Sciatic nerve (tissue), 2 donors: ENCODE measurements around the gene RPUSD1. TPM values are rescaled to one million over a fixed set of nuclear protein-coding genes. Genes with fewer than 3 reads are reported as not detected.
"Not testable (repeated sequence)": the region's sequence is repeated elsewhere in the genome, so short reads cannot be mapped to it uniquely, and the experiment has no call there.

Experiments used
- ATAC-seq: fragments of 200-7000 bp; cut with Tn5 transposase; one replicate; pipeline ENCODE4 v1.9.1; 2020; ENCODE audit warnings: mild to moderate bottlenecking, moderate library complexity
- DNase-seq: peaks from one replicate; pipeline ENCODE4 v3.0.0-alpha.2; 2020; ENCODE audit warnings: low spot score
- intact Hi-C: fragments of 100-400 bp; cut with DNase I; formaldehyde crosslinking; loops from one replicate; pipeline ENCODE4 v1.14.2; 2022
- total RNA-seq: library from RNA; stranded (reverse); fragmentation: NEBNext Ultra II Directional; extraction: Animal tissue kit (Norgen Biotek cat#: 25700); gene quantifications from one replicate; pipeline ENCODE4 v1.2.1, GENCODE V29; 2021
- donor health status: DM: no; HTN: no; CAD: no.
- donor health status: DM: no; HTN: no; CAD: no.

RPUSD1 gene
- total RNA-seq, 1 donor from 2014 or later, result 11.4 TPM

DNA sequence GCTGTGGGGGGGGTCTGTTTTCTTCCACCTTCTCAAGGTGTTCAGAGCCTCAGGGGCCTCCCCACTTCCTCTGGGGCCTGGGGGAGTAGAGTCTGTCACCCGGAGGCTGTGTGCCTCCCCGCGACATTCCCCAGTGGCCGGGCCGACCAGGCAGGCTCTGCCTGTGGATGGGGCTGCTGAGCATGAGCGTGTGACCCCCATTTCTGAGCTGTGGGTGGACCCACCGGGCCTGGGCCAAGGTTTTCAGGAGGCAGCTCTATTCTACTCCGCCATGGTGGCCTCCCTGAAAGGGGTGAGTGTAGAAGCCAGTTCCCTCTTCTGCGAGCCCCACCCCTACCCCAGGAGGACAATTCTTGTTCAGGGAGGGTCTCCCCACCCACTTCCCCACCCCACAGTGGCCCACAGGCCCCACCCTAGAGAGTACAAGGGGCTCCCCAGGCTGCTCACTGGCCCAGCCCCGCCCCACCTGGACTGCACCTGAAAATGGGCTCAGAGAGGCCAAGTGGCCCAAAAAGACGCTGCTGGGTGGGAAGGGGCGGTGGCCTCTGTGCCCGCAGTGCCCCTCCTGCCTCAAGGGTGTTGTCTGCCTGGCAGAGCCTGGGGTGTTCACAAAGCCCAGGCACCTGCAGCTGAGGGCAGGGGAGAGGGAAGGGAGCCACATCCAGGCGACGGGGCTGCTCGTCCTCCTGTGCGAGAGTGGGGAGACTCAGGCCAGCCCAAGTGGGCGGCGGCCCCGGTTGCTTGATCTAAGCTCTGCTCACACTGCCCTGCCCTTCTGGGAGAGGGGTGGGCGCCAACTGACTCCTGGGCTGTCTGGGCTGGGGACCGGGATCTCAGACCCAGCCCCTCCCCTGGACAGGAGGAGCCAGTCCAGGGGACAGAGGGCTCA, 26.3 kb downstream of the RPUSD1 start:
- ATAC-seq (no peak), DNase-seq (no peak)
- intact Hi-C loops, result no loop called here

DNA sequence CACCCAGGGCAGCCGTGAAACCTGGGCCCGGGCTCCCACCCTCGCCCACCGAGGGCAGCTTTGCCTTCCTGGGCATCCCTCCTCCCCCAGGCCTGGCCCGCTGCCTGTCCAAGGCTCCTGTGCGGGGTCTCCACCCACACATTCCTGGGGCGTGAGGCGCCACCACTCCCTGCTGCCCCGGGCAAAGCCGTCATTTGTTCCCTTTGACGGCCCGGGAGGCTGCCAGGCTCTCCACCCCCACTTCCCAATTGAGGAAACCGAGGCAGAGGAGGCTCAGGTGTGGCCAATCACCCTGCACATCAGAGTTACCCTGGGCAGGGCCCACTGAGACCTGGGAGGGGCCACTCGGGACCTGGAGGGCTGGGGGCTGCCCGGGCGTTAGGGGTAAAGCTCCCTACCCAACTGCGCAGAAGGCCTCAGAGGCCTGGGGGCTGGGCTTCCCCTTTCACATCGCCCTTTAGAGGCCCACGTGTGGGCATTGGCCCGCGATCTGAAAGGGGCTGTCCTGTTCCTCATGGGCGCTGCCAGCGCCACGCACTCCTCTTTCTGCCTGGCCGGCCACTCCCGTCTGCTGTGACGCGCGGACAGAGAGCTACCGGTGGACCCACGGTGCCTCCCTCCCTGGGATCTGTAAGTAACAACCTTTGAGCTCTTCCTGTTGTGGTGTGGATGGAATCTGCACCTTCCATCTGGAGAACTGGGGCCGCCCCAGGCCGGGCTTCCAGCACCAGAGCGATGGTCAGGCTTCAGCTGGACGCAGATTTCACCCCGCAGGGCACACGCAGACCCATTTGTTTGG, 27.4 kb downstream of the RPUSD1 start, which contains the start of gene MSLN:
MSLN (plus strand) TSS at position 190 of the 799 bp plus-strand sequence. CDS start 1,947 bp downstream, outside the sequence.
- intact Hi-C loops, result no loop called here
- DNase-seq (no peak), ATAC-seq (no peak)

DNA sequence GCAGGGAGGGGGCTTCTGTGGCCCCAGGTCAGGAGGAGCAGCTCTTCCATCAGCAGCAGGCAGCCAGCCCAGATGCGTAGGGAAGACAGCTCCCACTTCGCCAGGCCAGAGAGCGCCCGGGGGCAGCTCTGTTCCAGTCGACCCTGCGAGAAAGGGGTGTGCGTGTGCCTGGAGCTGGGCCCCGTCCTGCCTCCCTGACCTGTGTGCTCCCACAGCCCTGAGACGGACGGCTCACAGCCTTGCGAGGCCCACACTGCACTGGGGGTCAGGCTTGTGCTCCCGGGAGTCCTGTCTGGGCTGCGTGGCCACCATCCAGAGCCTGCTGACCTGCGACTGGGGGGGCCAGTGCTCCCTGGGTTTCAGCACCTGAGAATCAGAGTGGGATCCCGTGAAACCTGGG, 28.1 kb downstream of the RPUSD1 start:
- DNase-seq (no peak), ATAC-seq (no peak)
- intact Hi-C loops, result no loop called here

DNA sequence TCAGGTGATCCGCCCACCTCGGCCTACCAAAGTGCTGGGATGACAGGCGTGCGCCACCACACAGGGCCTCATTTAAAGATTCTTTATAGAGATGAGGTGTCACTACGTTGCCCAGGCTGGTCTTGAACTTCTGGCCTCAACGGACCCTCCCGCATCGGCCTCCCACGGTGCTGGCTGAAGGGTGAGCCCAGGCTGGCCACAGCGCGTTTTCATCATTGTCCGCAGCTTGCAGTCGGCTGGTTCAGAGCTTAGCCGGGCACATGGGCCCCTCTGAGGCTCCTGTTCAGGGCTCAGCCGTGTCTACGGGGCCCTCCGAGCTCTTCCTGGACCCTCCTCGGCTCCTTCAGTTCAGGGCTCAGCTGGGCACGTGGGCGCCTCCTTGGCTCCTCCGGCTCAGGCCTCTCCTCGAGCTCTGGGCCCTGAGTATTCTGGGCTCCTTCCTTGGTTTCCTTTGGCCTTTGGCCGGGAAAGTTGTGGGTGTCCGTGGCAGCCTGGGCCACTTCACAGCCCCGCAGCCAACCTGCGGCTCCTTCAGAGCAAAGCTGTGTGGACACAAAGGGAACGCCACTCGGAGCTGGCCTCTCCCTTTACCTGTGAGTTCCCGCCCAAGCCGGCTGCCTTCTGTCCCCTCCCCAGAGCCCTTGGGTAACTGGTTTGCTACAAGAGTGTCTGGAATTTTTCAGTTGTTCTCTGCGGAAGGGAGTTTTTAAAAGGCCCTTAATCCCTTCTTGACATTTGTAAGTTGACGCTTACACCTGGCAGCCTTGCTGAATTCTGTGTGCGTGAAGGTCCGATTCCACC, 28.9 kb downstream of the RPUSD1 start:
- intact Hi-C loops, result no loop called here
- DNase-seq (no peak), ATAC-seq (no peak)

DNA sequence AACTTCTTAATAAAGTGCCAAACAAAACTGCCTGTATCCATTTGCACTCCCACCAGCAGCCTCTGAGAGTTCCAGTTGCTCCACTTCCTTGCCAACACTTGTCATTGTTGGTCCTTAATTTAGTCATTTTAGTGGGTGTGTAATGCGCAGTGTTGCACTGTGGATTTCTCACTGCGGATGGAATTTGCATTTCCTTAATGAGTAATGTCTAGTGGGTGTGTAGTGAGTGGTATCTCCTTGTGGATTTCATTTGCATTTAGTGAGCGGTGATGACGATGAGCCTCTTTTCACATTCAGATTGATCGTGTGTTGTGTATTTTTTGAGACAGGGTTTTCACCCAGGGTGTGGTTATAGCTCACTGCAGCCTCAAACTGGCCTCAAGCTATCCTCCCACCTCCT, 31.8 kb downstream of the RPUSD1 start:
- intact Hi-C loops, result no loop called here
- ATAC-seq, result no peak
- DNase-seq, result no peak

DNA sequence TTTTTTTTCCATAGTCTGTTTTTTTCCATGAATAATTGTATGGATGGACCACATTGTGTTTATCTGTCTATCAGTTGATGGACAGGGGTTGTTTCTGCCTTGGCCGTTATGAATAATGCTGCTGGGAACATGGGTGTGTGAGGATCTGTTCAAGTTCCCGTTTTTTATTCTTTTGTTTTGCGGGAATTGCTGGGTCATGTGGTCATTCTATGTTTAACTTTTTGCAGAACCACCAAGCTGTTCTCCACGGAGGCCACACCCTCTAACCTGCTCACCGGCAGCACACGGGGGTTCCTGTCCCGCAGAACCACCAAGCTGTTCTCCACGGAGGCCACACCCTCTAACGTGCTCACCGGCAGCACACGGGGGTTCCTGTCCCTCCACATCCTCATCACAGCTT, 33.5 kb downstream of the RPUSD1 start:
- no peak for DNase-seq
- intact Hi-C loops, result no loop called here
- peak; percentile 41 for ATAC-seq

DNA sequence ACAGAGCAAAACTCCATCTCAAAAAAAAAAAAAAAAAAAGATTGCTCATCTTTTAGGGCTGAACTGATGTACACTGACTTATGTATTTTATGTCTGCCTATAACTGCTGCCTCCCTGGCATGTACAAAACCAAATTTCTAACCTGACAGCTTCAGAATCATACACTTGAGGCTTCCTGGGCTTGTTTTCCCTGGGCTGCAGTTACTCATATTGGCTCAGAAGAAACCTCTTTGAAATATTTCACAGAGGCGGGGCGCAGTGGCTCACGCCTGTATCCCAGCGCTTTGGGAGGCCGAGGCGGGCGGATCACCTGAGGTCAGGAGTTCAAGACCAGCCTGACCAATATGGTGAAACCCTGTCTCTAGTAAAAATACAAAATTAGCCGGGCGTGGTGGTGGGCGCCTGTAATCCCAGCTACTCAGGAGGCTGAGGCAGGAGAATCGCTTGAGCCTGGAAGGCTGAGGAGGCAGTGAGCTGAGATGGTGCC, 34.0 kb downstream of the RPUSD1 start:
- not testable (repeated sequence) for ATAC-seq

DNA sequence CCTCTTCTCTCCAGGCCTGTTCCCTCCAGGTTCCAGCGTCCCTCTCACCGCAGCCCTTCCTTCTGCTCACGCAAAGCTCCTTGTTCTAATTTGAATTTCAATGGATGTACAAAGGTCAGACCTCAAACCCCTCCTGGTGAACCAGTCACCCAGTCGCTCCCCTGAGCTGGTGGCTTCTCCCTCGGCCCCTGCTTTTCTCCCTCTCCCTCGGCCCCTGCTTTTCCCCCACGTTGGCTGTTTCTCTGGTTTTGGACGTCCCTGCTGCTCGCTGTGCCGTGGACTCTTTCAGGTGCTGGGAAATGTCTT, 36.2 kb downstream of the RPUSD1 start:
- ATAC-seq (no peak), DNase-seq (no peak)
- intact Hi-C loops, result no loop called here

More for the DNA sequence above, 34.0 kb downstream of the RPUSD1 start:
- intact Hi-C loops, DNase-seq: not testable (repeated sequence)

DNA sequence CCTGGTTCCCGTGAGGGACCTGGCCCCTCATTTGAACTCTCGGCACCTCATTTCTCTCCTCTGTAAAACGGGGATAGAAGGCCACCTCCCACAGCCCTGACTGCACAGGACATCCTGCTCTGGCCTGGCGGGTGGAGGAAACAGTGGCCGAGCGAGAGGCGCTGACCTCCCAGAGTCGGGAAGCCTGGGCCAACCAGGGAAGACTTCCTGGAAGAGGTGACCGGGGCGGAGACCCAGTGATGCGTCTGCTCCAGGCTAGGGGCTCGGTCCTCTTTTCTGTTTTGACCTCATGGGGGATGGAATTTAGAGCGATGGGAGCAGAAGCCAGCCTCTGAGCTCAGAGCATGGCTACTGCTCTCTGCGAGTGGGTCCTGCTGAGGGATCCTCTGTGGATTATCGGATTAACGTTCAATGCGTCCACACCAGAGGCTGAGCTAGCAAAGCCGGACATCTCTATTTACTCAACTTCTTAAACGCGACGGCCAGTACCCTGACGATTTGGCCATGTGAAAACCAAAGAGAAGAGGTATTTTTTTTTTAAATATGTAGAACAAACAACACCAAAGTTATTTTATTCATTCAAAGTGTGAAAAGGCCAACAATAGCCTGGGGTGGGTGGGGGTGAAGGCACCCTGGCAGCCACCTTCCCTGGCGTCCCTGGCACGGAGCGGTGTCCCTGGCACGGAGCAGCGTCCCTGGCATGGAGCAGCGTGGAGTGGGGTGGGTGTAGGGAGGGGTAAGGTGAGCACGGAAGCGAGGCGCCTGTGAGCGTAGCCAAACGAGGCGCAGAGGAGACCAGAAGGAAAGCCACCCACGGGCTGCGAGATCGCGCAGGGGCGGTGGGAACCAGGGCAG, 36.8 kb downstream of the RPUSD1 start:
- ATAC-seq (peak; percentile 32), DNase-seq (no peak)
- intact Hi-C loops, result no loop called here

DNA sequence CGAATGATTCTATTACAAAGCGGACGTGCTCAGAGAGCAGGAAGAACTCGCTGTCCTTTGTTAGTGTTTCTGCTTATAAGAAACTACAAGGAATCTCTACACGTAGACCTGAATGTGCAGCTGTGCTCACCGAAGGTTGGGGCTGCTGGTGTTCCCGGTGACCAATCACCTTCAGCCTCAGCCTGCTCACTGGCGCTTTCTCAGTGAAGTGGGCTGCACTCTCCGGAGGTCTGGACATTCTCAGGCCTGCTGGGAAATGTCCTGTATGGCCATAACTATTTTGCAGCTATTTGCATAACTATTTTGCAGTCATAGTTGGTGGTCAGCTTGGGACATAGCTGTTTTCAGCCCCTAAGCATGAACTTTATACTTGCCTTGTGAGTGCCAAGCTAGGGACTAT, 37.7 kb downstream of the RPUSD1 start:
- intact Hi-C loops, result no loop called here
- DNase-seq, result no peak
- no peak for ATAC-seq

DNA sequence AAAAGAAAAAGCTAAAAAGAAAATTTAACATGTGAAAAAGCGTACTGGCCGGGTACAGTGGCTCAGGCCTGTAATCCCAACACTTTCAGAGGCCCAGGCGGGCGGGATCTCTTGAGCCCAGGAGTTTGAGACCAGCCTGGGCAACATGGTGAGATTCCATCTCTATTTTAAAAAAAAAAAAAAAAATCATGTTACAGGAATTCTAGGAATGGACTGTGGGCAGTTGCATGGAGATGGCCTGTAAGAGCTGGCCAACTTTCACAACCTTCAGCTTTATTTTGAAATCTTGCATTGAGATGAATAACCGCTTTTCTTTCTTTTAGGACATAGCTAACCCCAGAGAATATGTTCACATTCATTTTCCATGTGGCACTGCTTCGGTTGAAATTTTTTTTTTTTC, 39.2 kb downstream of the RPUSD1 start:
- intact Hi-C loops, result loop anchor here (5.0 kb wide), 1 partner anchor 42 kb away; the partner anchor contains the start of gene FBXL16
- peak; percentile 34 for ATAC-seq
- no peak for DNase-seq

DNA sequence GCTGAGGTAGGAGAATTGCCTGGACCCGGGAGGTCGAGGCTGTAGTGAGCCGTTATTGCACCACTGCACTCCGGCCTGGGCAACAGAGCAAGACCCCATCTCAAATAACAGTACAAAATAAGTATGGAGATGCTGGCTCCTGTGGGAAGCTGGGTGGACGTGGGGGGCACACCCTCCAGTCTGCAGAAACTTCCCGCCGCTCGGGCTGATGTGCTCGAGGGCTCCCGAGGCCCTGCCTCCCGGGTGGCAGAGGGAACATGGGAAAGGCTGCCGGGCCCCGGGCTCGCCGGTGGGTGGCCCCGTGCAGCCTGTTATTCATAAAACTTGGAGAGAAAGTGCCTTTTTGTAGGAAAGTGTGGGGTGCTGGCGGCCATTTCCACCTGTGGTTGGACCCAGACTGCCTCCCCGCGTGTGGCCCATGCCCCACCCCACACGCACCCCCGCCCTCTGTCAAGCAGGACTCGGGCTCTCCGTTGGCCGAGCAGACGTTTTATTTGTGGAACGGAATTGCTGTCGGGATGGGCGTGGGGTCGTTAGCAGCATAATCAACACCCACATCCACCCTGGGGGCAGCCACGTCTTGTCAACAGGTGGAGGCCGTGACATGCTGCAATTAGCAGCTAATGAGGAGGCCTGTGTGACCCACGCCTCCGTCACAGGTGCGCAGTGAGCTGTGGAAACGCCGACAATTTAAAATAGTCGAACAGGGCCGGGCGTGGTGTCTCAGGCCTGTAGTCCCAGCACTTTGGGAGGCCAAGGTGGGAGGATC, 40.0 kb downstream of the RPUSD1 start:
- intact Hi-C loops, result loop anchor here (5.0 kb wide), 1 partner anchor 41 kb away; the partner anchor contains the start of gene FBXL16
- DNase-seq (no peak), ATAC-seq (no peak)

DNA sequence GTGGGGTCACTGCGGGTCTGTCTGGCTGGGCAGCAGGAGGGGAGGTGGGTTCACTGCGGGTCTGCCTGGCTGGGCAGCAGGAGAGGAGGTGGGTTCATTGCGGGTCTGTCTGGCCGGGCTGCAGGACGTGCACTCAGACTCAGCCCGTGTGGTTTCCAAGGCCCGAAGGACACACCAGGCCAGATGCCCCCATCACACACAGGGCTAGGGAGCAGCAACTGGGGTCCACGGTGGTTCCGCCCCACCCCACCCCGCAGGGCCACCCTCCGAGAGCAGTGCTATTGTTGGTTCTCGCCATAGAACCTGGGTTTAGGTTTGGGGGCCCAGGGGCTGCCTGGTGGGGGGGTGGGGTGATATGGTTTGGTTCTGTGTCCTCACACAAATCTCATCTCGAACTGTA, 41.5 kb downstream of the RPUSD1 start:
- ATAC-seq, result no peak
- DNase-seq, result no peak
- intact Hi-C loops, result loop anchor here (5.0 kb wide), 1 partner anchor 39 kb away; the partner anchor contains the start of gene FBXL16

DNA sequence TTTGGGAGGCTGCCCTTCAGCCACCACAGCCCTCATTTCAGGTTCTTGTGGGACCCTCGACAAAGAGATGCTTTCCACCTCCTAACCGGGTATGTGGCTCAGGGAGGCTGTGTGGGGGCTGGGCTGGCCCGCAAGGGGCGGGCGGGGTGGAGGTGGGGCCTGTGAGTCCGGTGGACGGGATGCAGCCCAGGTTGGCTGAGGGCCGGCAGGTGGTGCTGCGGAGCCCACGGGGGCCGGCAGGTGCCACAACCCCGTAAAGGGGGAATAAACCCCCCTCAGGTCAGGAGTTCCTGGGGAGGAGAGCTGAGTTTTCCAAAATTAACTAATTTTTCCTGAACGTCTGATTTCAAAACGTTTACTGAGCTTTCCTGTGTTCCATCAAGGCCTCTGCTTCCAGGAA, 42.4 kb downstream of the RPUSD1 start:
- intact Hi-C loops, result loop anchor here (5.0 kb wide), 1 partner anchor 38 kb away; the partner anchor contains the start of gene FBXL16
- no peak for DNase-seq
- no peak for ATAC-seq

DNA sequence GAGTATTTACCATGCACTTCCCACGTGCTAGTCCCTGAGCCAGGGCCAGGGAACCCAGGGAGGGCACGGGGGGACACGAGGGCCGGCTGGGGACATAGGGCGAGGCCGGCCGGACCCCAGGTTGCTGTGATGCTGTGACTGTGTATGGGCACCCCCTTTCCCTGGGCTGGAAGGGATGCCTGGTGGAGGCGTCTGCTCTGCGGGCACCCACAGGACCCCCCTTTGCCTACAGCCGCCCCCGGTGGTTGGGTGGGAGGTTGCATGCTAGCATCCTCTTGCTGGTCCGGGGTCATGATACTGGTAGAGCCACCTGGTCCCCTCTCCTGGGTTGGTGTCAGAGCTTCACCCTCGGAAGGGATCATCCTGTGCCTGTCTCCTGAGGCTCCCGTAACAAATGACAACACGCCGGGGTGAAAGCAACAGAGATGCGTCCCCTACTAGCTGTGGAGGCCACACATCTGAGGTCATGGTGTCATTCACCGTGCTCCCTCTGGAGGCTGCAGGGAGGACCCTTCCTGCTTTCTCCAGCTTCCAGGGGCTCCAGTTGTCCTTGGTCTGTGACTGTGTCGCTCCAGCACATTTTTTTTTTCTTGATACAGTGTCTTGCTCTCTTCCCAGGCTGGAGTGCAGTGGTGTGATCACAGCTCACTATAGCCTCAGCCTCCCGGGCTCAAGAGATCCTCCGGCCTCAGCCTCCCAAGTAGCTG, 44.2 kb downstream of the RPUSD1 start:
- DNase-seq (no peak), ATAC-seq (no peak)
- intact Hi-C loops, result no loop called here

DNA sequence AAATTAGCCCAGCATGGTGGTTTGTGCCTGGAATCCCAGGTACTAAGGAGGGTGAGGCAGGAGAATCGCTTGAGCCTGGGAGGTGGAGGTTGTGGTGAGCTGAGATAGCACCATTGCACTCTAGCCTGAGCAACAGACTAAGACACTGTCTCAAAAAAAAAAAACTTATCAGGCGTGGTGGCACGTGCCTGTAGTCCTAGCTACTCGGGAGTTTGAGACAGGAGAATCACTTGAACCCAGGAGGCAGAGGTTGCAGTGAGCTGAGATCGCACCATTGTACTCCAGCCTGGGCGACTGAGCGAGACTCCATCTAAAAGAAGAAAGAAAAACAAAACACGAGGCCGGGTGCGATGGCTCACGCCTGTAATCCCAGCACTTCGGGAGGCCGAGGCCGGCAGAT, 45.3 kb downstream of the RPUSD1 start:
- ATAC-seq, intact Hi-C loops, DNase-seq: not testable (repeated sequence)
